HG02981 (cell line): Measurements from ENCODE around the gene LDLRAD4.

Source experiments
- ATAC-seq: cut with Tn5 transposase; IDR thresholded peaks from one replicate; pipeline ENCODE4 v1.9.1; 2021; ENCODE audit warnings: mild to moderate bottlenecking, moderate library complexity; ENCODE audit not compliant: unreplicated experiment

LDLRAD4 gene

DNA sequence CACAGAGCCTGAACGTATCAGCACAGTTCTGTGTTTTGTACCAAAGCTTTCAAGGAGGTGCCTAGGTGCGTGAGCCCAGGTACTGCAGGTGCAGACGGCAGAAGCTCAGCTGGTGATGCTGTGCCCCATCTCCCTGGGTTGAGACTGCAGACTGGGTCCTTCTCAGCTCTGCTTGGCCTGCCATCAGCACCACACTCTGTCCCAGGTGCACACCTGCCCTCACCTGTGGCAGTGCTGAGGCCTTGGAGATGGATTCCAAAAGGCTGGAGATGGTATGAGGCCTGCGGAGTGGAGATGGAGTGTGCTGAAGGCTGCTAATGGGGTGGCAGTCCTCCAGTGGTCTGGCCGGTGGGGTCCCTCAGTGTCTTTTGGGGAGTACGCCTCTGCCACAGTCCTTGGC is 9.3 kb downstream of the LDLRAD4 start:
- no peak for ATAC-seq

DNA sequence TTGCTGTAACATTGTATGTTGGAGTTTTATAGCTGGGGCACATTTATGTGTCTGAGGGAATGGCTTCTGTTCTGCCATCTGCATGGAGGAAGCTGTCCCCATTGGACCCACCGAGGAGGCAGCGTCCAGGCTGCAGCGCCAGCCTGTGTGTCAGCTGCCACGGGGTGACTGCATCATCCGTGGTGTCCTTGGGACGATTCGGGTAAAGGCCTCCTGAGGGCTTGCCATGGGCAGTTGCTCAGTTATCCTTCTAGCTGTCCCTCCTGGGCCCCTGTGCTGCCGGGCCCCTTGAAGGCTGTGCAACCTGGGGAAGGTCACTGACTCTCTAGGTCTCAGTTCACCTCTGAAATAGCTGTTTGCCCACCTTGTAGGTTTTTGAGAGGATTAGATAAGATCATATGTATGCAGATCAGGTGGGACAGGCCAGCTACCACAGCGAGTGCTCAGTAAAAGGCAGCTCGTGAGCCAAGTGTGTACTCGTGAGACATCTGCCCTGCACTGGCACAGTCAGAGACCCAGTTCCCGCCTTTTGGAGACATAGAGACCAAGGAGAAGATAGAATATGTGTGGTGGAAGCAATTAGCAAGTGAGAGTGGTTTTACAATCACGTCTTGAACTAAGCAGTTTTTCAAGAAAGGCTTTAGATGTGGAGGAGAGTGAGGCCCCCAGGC is 10.6 kb downstream of the LDLRAD4 start:
- ATAC-seq = no peak

DNA sequence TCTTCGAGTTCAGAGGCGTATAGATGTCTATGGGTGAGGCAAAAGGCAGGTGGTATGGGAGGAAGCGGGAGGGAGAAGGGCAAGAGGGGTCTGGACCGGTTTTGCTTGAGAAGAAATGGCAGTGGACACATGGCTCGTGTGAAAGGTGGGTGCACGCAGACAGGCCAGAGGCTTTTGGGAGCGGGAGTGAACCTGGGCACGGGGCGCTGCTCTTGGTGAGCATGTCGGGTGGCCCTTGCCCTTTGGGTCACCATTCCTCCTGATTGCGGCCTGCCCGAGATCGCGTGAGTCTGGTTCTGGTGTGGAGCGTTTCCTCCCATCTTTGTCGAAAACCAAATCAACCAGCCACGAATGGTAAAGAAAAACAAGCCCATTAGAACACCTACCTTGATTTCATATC is 12.6 kb downstream of the LDLRAD4 start:
- no peak for ATAC-seq

DNA sequence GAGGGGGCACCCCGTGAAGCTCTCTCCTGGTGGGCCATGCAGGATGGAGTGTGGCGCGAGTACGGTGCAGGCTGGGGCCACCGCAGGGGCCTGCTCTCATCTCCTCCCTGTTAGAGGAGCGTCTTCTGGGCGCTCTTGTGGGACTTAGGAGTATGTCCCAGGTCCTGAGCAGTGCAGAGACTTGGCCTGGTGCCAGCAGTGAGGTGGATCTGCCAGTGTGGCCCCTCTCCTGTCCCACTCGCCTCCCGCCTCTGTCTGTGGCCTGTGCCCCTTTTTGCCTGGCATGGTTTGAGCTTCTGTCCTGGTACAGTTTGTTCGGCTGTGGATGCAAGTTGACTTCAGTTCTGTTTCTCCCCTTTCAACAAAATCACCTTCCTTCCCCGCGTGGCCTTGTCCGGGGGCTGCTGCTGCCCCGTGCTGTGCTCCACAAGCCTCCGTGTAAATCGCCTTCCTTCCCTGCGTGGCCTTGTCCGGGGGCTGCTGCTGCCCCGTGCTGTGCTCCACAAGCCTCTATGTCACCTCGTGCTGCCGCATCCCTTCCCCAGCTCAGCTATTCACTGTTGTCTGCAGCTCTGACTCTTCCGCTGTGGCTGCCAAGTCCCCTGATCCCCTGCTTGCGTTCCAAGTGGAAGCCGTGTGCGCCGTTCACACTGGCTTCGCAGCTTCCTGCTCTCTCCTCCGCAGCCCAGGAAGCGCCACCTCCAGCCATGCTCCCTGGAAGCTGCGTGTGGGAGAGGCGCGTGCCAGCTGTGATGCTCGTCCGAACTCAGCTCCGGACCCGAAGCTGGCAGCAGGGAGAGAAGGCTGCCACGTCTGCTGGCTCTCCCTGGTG is 13.7 kb downstream of the LDLRAD4 start:
- ATAC-seq = no peak

DNA sequence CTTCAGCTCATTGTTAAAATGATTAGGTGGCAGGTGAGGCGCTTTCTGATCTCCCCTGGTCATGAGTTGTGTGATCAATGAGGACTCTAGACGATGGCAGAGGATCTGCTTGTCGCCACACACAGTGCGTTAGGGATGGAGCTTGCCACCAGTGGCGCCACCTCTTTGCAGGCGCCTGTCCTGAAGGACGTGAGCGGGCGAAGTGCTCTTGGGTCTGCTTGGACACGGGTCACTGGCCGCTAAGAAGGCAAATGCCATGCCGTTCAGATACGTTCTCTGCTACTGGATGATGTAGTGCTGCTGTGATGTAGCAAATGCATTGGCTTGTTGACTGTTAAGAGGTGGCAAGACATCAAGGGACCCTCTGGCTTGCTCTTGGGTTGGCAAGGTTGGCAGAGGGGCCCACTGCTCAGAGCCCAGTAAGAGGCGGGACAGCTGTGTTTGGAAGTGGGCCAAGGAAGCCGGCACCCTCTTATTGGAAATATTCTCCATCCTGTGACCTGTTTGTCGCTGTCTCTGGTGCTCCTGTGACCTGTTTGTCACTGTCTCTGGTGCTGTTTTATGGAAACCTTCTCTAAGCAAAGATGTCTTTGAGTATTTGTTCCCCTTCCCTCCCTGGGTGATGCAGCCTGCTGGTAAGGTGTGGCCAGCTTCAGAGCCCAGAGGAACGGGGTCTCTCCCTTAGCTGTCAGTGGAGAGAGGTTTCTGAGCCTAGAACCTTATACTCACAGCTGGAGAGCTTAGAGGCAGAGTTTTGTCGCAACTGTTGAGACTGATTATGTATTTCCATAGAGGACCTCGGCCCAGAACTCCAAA is 14.6 kb downstream of the LDLRAD4 start:
- no peak for ATAC-seq

DNA sequence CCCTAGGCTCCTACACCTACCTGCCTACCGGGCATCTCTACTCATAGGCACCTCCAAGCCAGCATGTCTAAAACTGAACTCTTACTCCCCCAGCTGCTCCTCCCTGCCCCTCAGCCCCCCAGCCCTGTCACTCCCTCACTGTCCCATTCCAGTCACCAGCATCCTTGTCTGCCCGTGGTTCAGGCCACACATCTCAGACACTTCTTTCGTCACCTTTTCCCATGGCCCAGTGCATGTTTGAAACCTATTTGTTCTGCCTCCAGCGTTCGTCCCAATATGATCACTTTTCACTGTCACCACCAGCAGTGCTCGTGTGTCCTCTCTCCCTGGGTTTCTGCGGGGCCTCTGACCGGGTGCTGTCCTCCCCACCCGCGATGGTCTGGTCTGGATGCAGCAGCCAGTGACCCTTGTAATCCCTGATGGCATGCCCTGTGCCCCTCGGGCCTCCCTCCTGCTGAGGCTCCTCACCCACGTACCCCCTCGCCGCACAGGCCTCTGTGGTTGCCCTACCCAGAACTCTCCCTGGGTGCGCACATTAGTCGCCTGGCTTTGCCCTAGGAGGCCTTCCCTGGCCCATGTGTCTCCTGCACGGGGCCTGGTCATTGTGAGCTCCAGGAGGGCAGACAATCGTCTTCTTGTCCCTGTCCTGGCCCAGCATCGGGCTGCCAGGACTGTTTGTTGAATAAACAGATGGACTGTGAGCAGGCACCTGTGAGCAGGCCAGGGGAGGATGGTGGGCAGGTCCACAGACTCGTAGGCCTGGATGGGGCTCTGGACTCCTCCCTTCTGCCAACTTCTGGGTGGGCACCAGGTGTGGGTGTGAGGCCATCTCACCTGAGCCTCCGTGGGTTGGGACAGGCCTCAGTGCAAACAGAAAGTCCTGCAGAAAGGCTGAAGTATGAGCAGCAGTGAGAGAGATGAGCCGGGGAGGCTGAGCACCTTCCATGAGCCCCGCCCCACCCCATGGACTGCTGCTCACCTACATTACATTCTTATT is 15.5 kb downstream of the LDLRAD4 start:
- ATAC-seq = no peak

DNA sequence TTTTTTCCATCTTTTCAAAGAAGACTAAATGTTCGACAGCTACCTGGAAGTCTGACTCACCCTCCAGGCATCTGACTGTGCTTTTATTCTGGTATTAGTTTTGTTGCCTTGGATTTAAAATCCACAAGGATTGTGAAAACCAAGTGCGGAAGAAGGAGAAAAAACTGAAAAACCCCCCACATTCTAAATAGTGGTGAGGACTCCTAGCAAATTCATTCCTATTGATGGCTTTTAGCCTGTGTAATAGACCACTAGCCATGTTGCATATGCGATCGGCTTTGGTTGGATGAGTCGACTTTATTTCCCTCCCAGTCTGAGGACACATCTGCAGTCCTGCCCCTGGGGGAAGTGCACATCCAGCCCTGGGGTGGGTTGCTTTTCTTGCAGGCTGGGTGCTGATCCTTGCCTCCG is 16.9 kb downstream of the LDLRAD4 start:
- no peak for ATAC-seq

DNA sequence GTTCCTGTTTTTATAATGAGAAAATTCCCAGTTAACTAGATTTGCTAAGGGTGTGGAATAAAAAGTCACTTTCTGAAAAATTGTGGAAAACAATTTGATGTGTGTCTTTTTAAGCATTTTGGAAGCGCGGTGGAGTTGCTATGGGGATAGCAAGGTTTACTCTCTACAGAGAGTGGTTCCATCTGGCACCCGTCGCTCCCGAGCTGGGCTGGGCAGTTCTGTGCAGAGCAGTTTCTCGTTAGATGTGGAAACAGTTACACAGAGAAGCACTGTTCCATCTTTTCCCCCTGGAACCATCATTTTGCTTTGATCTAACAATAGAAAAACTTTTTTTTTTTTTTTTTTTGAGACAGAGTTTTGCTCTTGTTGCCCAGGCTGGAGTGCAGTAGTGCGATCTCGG is 17.4 kb downstream of the LDLRAD4 start:
- no peak for ATAC-seq

DNA sequence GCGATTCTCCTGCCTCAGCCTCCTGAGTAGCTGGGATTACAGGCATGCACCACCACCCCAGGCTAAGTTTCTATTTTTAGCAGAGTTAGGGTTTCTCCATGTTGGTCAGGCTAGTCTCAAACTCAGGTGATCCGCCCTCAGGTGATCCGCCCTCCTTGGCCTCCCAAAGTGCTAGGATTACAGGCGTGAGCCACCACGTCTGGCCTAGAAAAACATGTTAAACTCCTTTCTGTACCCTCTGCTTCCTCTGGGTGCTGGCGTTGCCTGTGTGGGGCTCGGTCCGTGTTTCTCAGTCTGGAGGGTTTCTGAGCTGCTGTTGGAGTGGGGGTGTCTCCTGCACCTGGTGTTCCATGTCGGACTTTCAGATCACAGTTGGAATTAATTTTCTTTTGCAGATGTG is 17.9 kb downstream of the LDLRAD4 start:
- ATAC-seq = no peak

DNA sequence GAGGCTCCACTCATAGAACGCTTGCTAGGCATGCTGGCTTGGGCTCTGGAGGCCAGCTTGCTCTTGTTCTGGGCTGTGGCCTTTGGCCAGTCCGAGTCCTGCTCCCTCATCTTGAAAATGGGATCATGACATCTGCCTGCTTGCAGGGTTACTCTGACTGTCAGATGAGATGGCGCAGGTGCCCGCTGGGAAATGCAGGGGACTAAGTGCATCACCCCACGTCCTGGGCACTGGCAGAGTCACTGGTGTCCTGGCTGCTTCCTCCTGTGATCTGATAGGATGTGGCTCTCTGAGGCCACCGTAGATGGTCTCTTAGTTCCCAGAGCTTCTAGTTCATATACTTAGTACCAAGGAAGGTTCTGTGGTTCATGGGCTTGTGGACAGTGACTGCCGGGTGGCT is 18.5 kb downstream of the LDLRAD4 start:
- no peak for ATAC-seq

DNA sequence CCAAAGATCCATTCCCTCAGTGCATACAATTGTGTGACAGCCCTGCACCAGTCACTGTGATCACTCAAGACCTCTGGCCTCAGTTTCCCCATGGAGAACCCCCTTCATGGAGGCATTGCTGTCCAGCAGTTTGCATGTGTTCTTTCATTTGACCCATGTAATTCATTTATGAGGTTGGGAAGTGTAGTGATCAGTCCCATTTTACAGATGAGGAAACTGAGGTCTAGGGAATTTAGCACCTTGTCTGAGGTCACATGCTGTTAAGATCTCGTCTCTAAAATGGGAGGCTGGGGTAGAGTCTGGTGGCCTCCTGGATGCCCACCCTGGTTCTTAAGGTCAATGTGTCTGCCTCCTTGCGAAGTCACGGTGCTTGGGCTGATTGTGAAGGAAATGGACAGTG is 19.1 kb downstream of the LDLRAD4 start:
- no peak for ATAC-seq

DNA sequence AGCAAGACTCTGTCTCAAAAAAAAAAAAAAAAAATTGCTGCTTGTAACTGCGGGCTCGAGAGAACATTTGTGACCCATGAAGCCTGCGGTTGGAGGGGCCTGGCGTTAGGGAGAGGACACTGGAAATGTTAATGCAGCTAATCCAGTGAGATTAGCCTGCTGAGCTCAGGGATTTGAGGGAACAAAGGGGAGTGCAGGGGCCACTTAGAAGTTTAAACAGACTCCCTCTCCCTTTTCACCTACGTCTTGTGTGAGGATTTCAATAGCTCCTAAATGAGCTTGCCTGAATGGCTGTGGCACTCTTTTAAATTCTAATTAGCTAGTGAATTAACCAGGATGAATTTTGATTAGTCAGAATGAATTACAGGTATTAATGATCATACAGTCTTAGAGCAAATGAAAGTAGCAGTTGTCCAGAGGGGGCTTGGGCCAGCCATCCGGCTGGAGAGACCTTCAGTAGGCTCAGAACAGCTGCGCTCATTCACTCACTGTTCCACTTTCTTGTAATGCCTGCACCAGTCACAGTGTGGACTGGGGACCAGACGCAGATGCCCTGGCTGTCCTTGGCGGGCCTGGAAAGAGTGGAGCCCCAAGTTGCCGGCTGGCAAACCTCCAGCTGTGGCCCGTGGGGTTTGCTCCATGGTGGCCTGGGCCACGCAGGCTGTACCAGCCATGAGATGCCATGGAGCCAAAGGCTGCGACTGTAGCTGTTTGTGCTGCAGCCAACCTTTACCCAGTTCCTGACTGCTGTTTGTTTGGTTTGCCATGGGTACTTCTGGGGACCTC is 20.8 kb downstream of the LDLRAD4 start:
- ATAC-seq = no peak

DNA sequence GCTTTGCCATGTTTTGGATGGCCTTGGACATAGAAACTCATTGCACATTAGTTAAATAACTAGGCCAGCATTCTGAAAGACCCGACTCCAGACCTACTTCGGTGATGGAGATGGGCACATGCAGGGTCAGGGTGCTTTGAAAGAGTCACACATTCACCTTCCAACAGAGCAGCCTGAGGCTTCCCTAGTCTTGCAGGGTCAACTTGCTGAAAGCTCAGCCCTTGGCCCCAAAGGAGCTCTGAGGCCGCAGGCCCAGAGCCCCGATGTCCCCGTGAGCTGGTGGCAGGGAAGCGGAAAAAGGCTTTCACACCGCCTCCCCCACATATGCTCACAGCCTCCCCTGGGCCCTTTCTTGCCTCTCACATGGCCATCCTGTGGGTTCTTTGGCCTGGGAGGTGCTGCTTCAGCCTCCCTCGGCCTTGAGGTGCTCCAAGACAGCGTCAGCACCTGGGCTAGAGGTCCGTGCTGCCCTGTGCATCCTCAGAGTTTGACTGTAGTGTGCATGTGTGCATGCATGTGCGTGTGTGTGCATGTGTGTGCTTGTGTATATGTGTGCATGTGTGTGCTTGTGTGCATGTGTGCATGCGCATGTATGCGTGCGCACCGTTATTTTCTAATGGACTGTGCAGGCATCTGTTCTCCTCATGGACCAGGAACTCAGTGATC is 21.6 kb downstream of the LDLRAD4 start:
- no peak for ATAC-seq

DNA sequence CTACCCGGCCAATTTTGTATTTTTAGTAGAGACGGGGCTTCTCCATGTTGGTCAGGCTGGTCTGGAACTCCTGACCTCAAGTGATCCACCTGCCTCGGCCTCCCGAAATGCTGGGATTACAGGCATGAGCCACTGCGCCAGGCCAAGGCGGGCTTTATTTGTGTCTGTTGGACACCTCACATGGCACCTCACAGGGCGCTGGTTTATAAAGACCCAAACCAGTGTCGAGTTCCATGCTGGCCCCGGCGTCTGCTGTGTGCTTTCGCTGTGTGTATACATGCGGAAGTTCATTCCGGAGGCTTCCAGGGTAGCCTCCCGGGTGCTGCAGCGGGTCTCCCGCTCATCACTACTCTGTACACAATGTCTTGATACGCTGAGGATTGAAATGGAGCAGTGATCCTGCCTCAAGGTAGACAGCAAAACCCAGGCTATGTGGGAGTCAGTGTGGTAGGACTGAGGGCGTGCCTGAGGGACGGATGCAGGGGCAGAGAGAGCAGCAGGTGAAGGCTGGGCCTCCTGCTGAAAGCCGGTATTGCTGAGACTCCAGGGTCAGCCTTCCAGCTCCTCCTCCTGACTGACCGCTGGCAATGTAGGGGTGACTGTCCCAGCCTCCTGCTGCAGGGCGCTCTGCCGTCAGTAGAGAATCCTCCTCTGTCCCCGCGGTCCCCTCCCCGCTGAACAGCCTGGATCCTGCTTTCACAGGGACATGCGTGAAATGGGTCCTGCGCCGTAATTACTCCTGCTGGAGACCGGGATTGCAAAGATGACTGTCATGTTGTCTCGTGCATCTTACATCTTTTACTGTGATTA is 22.7 kb downstream of the LDLRAD4 start:
- ATAC-seq = no peak

DNA sequence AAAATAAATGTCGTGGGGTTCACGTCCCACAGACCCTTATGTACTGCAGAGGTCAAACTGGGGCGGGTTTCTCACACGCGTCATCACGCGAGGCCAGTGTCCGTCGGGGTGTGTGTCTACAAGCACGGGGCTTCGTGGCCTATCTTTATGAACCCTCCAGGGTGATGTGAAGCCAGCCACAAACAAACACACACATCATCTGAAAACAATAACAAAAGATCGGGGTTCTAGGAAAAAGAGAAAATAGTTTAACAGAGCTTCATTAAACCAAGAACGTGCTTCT is 23.3 kb downstream of the LDLRAD4 start:
- no peak for ATAC-seq

DNA sequence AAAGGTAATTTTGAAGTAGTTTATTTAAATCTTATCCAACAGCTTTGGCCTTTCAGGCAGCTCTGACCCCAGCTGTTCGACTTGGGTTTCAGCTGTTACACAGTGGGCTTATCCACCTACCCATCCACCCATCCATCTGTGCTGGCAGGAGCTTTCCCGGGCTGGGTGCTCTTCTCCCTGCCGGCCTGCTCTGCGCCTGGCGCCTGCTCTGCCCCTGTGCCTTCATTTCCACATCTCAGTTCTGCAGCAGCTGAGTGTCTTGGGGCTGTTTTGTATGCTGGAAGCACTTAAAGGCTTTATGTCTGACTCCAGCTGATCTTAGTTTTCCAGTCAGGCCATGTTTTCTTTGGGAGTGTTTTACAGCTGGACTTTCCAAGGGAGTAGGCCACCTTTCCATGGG is 24.2 kb downstream of the LDLRAD4 start:
- ATAC-seq = no peak

DNA sequence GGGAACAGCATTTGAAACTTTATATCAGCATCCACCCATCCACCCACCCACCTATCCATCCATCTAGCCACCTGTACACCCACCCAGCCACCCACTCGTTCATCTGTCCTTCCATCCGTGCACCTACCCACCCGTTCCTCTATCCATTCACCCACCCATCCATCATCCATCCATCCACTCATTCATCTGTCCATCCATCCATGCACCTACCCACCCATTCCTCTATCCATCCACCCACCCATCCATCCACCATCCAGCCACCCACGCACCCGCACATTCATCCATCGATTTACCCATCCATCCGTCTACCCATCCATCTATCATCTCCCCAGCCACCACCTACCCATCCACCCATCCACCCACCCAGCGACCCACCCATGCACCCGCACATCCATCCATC is 24.8 kb downstream of the LDLRAD4 start:
- ATAC-seq = no peak

DNA sequence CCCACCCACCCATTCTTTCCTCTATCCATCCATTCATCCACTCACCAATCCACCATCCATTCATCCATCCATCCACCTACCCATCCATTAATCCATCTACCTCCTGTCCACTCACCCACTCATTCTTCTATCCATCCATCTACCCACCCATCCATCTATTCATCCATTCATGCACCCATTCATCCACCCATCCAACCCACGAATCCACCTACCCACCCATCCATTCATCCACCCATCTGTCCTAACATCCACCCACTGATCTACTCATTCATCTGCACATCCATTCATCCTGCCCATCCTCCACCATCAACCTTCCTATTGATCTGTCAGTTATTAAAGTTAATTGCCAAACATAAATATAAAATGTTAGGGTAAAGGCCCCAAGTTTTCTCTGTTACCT is 25.6 kb downstream of the LDLRAD4 start:
- ATAC-seq = no peak
